Measurements from ENCODE around the gene MEST.
"Not testable (repeated sequence)": the region's sequence is repeated elsewhere in the genome, so short reads cannot be mapped to it uniquely, and the experiment has no call there.

- not testable (repeated sequence) for TF ChIP-seq EZH2 (IDR thresholded peaks at IDR 0.05); POLR2AphosphoS5 (IDR thresholded peaks at IDR 0.05; ENCODE audit: borderline replicate concordance, low read depth, low read length); FOXP2 (optimal IDR thresholded peaks at IDR 0.05; ENCODE audit: control extremely low read depth, extremely low read length, insufficient read depth)
Measured at GRCh38 chr7:130512038-130512437, 20.2 kb downstream of the MEST start.

All from SK-N-MC (cell line).